Stimulated activated effector memory CD8-positive, alpha-beta T cell treated with anti-CD3 and anti-CD28 coated beads, Interleukin-12 subunit alpha, Interleukin-12 subunit beta, amount 100 ng/mL, for 72 hours (primary cell): Measurements from ENCODE around the gene DCLRE1A.

Experiments
- ATAC-seq: fragments of 150-1000 bp; cut with Tn5 transposase; 2 replicates; pipeline ENCODE4 v1.10.0; 2021
- DNase-seq, 2 donors: peaks; one replicate each; pipeline ENCODE4 v3.0.0; 2021 to 2022; ENCODE audit warnings: low spot score in 2 of 2
- H3K27ac Mint-ChIP-seq: one replicate; pipeline ENCODE4 v1.8.0; 2022; ENCODE audit warnings: mild to moderate bottlenecking, mixed read lengths
- H3K36me3 Mint-ChIP-seq: one replicate; pipeline ENCODE4 v1.8.0; 2022; ENCODE audit warnings: mild to moderate bottlenecking, mixed read lengths
- H3K4me1 Mint-ChIP-seq: one replicate; pipeline ENCODE4 v1.8.0; 2022; ENCODE audit warnings: mixed read lengths
- H3K4me3 Mint-ChIP-seq: one replicate; pipeline ENCODE4 v1.8.0; 2022; ENCODE audit warnings: mild to moderate bottlenecking, mixed read lengths
- H3K9me3 Mint-ChIP-seq: one replicate; pipeline ENCODE4 v1.8.0; 2022; ENCODE audit warnings: mixed read lengths

The DCLRE1A gene

GRCh38 chr10:113854013-113854760 is at the start of gene DCLRE1A, which contains the start of gene NHLRC2:
Gene DCLRE1A, minus strand, starts transcription at chr10:113854082. Its CDS starts 900 bp downstream, at chr10:113853182.
Gene NHLRC2, plus strand, starts transcription at chr10:113854661. Its CDS starts 212 bp downstream, at chr10:113854873.
- Mint-ChIP-seq H3K9me3 (no peaks in the 10 kb centered on the region), H3K4me3 (peak within 1 kb of the TSS; percentile 95), H3K4me1 (peaks cover 30% of the 10 kb centered on the region), H3K36me3 (peaks cover 19% of the 10 kb centered on the region), H3K27ac (peak within 1 kb of the TSS; percentile 99)
- DNase-seq = peak; percentile 52 to 85
- ATAC-seq = peak; percentile 77

DNA sequence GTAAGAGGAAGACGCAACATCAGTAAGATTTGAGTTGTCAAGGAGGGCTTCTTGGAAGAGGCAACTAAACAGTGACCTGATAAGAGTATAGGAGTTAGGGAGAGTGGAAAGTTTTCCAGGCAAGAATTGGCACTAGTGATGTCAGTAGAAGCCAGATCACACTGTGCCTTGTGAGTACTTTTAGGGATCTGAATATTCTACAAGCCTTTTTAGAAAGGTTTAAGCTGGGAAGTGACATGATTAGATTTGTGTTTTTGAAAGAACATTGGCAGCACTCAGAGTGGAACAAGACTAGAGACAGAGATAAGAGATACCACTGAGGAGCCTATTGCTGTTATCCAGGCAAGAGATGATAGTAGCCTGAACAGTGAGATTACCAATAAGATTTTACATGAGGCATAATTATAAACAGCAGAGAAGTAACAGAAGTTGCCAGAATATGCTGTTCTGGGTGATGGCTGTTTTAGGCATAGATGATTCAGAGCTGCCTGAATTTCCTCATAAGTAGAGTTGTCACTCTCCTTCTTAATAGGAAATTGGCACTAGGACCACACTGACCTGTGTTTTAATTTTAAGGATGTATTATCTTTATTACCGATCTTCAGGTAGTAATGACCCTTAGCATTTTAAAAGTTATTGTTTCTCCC is 46.2 kb upstream of the DCLRE1A start:
- H3K4me1 Mint-ChIP-seq = no peaks in the 10 kb centered on the region
- H3K36me3 Mint-ChIP-seq = peaks cover 48% of the 10 kb centered on the region
- no peak overlapping the region for H3K27ac Mint-ChIP-seq
- DNase-seq (no peak), ATAC-seq (no peak)
- H3K9me3 Mint-ChIP-seq = peaks cover 3% of the 10 kb centered on the region
- no peak overlapping the region for H3K4me3 Mint-ChIP-seq

DNA sequence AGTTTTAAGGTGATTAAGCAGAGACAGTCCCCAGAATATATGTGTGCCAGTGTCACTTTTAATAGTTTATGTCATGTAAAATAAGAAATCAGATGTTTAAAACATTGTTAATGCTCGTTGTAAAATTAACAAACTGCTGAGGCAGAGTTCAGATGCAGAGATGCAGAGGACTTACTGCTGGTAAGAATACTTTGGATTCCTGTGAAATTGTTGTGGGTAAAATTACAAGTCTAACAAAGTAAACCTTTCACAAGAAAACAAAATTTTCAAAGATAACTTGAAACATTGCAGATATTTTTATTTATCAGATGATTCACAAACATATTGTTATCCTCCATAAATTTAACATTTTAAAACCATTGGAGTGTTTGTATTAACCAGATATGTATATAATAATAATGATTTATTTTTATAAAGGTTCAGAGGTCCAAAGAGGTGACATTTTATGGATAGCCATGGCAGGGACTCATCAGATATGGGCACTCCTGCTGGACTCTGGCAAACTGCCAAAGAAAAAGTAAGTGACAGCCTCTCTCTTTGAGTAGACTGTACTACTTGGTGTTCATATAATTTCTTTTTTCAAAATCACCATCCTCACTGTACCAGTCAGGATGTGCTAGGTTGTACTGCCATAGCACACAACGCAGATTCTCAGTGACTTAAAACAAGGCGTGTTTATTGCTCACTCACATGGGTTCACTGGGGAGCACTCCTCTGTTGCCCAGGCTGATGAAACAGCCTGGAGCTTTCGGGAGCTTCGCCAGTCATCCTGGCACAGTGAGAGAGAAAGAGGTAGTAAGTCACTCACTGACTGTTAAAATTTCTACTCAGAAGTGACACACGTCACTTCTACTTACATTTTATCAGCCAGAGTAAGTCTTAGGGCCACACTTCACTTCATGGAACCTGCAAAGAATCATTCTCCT is 44.1 kb upstream of the DCLRE1A start:
- DNase-seq = no peak
- Mint-ChIP-seq H3K27ac (no peak overlapping the region), H3K4me3 (no peak overlapping the region), H3K9me3 (peaks cover 3% of the 10 kb centered on the region), H3K36me3 (peaks cover 27% of the 10 kb centered on the region), H3K4me1 (no peaks in the 10 kb centered on the region)
- ATAC-seq = no peak

DNA sequence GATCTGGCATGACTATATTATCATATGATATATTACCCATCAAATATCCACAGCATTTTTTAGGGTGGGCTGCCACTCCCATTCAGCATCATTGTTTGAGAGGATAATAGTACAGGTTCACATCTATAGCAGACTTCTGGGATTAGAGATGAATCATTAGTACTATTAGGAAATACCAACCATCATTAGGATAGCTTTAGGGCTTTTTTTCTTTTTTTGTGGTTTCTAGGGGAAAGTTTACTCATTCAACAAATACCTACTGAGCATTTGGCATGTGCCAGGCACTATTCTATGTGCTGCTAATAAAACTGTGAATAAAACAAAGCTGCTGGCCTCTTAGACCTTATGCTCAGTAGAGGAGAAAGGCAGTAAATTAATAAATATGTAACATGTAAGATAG is 41.1 kb upstream of the DCLRE1A start:
- no peaks in the 10 kb centered on the region for H3K4me1 Mint-ChIP-seq
- DNase-seq (no peak), ATAC-seq (no peak)
- no peak overlapping the region for H3K4me3 Mint-ChIP-seq
- peaks cover 3% of the 10 kb centered on the region for H3K9me3 Mint-ChIP-seq
- peaks cover 7% of the 10 kb centered on the region for H3K36me3 Mint-ChIP-seq
- no peak overlapping the region for H3K27ac Mint-ChIP-seq

GRCh38 chr10:113894581-113894980 is 40.7 kb upstream of the DCLRE1A start:
- ATAC-seq = no peak
- H3K9me3 Mint-ChIP-seq = peaks cover 3% of the 10 kb centered on the region
- no peak overlapping the region for H3K4me3 Mint-ChIP-seq
- peaks cover 7% of the 10 kb centered on the region for H3K36me3 Mint-ChIP-seq
- no peak for DNase-seq
- no peak overlapping the region for H3K27ac Mint-ChIP-seq
- H3K4me1 Mint-ChIP-seq = no peaks in the 10 kb centered on the region

DNA sequence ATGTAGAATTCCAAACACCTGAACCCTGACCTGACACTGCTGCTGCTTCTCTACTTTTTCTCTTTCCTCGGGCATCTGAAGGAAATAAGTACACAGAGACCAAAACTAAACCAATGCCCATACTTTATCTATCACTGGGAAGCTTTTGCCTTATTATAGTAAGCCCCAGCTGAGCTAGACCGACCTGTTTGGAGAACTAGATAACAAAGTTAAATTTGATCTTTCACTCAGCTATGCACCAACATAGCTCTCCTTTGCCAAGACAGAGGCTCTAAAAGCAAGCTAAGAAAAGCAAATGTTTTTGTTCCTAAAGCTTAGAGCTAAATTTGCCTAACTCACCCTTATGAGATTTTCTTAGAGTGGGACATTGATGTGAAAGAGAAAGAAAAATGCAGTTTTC is 39.7 kb upstream of the DCLRE1A start:
- no peak for ATAC-seq
- peaks cover 7% of the 10 kb centered on the region for H3K36me3 Mint-ChIP-seq

DNA sequence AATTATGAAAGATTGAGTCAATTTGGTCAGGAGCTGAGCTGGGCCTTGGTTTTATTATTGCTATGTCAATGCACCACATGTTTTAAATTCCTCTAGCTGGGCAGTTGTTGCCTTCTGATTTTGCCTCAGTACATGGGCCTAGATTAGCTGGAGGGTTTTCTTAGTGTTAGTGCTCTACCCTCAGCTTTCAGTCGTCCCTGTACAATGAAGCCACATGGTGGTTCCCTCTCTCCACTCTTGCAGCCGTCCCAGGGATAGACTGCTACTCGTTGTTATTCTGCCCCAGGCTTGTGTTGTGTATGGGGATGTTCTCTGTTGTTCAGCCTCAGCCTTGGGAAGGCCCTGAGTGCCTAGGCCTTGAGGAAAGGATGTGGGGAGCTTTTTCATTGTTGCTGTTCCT is 37.6 kb upstream of the DCLRE1A start:
- DNase-seq = no peak
- peaks cover 19% of the 10 kb centered on the region for H3K36me3 Mint-ChIP-seq
- no peaks in the 10 kb centered on the region for H3K4me1 Mint-ChIP-seq
- ATAC-seq = peak; percentile 16
- H3K4me3 Mint-ChIP-seq = no peak overlapping the region
- peak overlapping the region; percentile 20 for H3K27ac Mint-ChIP-seq
- H3K9me3 Mint-ChIP-seq = peaks cover 3% of the 10 kb centered on the region

More for the DNA sequence above, 39.7 kb upstream of the DCLRE1A start:
- Mint-ChIP-seq H3K4me1 (no peaks in the 10 kb centered on the region), H3K9me3 (peaks cover 3% of the 10 kb centered on the region), H3K4me3 (no peak overlapping the region), H3K27ac (no peak overlapping the region)
- no peak for DNase-seq

GRCh38 chr10:113890769-113891168 is 36.9 kb upstream of the DCLRE1A start:
- peak overlapping the region; percentile 4 for H3K27ac Mint-ChIP-seq

GRCh38 chr10:113889911-113890310 is 36.0 kb upstream of the DCLRE1A start:
- Mint-ChIP-seq H3K4me3 (no peak overlapping the region), H3K36me3 (peaks cover 35% of the 10 kb centered on the region), H3K27ac (no peak overlapping the region), H3K4me1 (no peaks in the 10 kb centered on the region), H3K9me3 (no peaks in the 10 kb centered on the region)
- ATAC-seq = no peak
- DNase-seq = no peak

More at GRCh38 chr10:113890769-113891168, 36.9 kb upstream of the DCLRE1A start:
- DNase-seq = no peak
- H3K4me3 Mint-ChIP-seq = no peak overlapping the region
- H3K9me3 Mint-ChIP-seq = peaks cover 3% of the 10 kb centered on the region
- peaks cover 26% of the 10 kb centered on the region for H3K36me3 Mint-ChIP-seq
- H3K4me1 Mint-ChIP-seq = no peaks in the 10 kb centered on the region
- no peak for ATAC-seq

DNA sequence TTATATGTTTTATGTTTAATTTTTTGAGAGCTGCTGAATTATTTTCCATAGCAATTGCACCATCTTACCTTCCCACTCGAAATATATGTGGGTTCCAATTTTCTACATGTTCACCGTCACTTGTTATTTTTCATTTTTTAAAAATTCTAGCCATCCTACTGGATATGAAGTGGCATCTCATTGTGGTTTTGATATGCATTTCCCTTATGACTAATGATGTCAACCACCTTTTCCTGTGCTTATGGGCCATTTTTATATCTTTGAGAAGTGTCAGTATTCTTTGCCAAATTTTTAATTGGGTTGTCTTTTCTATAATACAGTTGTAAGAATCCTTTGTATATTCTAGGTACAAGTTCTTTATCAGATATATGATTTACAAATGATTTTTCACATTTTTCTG is 28.4 kb upstream of the DCLRE1A start:
- peak; percentile 58 for ATAC-seq
- DNase-seq = no peak
- H3K36me3 Mint-ChIP-seq = peaks cover 54% of the 10 kb centered on the region
- H3K4me3 Mint-ChIP-seq = no peak overlapping the region
- H3K4me1 Mint-ChIP-seq = peaks cover 13% of the 10 kb centered on the region
- H3K27ac Mint-ChIP-seq = no peak overlapping the region
- H3K9me3 Mint-ChIP-seq = no peaks in the 10 kb centered on the region

DNA sequence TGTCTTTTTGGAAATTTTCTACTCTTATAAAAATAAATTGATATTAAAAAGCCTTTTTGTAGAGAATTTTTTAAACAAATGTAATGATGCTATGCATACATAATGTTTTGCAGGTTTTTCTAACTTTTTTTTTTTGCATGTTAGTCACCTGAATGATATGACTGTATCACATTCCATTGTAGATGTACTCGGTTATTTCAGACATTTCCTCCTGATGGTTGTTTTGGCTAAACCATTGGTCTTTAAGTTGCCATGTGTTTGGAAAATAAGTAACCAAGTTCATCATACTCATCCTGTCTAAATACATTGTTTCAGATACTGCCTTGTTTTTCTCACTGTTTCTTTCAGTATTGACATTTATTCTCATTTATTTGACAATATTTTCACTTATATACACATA is 26.4 kb upstream of the DCLRE1A start:
- no peak for ATAC-seq
- Mint-ChIP-seq H3K27ac (no peak overlapping the region), H3K36me3 (peaks cover 51% of the 10 kb centered on the region), H3K4me1 (peaks cover 20% of the 10 kb centered on the region), H3K4me3 (no peak overlapping the region), H3K9me3 (no peaks in the 10 kb centered on the region)
- no peak for DNase-seq

DNA sequence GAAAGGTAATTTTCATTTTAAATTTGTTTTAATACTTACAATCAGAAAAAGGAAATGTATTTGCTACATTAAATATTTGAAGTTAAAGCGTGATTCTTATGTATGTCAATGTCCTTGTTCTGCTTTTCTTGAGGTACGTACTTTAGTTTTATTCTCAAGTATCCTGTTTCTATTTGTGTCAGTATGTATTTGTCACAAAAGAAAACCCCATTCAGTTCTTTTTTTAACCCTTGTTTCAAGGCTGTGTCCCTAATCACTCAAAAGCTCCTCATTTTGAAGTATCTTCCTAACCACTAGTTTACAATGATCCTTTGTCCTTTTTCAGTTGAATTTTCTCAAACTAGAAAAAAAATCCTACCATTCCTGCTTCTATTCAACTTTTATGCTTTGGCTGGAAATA is 25.8 kb upstream of the DCLRE1A start:
- Mint-ChIP-seq H3K27ac (no peak overlapping the region), H3K4me3 (no peak overlapping the region), H3K9me3 (no peaks in the 10 kb centered on the region), H3K4me1 (peaks cover 26% of the 10 kb centered on the region), H3K36me3 (peaks cover 47% of the 10 kb centered on the region)
- DNase-seq (no peak), ATAC-seq (no peak)

- peaks cover 3% of the 10 kb centered on the region for H3K9me3 Mint-ChIP-seq
- peaks cover 21% of the 10 kb centered on the region for H3K4me1 Mint-ChIP-seq
- H3K27ac Mint-ChIP-seq = no peak overlapping the region
- ATAC-seq (no peak), DNase-seq (no peak)
- peaks cover 28% of the 10 kb centered on the region for H3K36me3 Mint-ChIP-seq
- H3K4me3 Mint-ChIP-seq = no peak overlapping the region
Measured at GRCh38 chr10:113876461-113876860, 22.6 kb upstream of the DCLRE1A start.

- Mint-ChIP-seq H3K27ac (no peak overlapping the region), H3K9me3 (peaks cover 3% of the 10 kb centered on the region), H3K4me3 (no peak overlapping the region), H3K36me3 (peaks cover 28% of the 10 kb centered on the region), H3K4me1 (peaks cover 21% of the 10 kb centered on the region)
- ATAC-seq (no peak), DNase-seq (no peak)
Measured at GRCh38 chr10:113875212-113875611, 21.3 kb upstream of the DCLRE1A start.
